Iris pigment epithelial cell (primary cell): Measurements from ENCODE around the gene FAF1.

ENCODE experiments used
- DNase-seq: peaks from one replicate; pipeline ENCODE4 v3.0.0-alpha.2; 2011; ENCODE audit warnings: low read depth

The FAF1 gene

DNA sequence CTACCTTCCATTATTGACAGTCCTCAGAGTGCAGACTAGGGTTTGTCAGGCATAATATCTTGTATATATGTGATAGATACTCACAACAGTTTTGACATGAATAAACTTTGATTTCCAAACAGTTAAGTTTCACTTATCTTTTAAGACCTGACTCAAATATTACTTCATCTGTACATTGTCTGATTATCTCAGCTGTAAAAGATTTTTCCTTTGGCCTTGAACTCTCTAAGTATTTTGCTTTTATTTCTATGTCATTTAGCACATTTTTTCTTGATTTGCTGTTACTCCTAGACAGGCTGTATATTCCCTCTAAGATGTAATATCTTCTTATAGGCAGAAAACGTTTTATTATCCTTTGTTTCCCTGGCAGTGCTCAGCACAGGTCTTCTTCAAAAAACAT lies 471.2 kb downstream of the FAF1 start:
- peak; percentile 67 for DNase-seq

DNA sequence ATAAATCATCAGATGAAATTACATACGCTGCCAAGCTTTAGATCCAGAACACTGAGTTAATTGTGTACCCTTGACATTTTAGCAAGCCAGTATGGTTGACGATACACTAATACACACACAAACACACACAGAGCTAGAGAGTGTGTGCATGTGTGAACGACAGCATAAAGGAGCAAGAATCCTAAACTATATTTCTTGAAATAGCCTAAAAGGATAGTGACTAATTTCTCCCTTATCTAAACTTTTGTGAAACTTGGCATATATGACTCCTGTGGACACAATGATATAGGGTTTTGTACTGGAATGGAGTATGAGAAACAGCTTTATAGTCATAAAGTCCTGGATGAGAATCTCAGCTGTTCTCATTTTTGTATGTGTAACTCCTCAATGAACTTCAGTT lies 471.7 kb downstream of the FAF1 start:
- peak; percentile 24 for DNase-seq

DNA sequence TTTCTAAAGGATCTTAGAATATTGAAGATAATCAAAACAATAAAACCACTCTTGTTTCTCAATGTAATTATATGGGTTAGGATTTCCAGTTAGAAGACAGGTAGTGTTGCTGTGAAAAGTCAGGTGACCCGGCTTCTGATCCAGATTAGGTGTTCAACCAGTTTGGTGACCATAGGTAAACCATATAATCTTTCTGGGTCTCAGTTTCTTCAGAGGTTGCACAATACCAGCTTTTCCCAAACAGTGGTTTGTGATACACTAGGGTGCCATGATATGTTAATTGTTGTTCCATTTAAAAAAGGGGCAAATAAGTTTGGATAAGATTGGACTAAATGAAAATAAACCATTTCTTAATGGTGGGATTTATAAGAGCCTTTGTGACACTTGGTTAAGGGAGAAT lies 472.3 kb downstream of the FAF1 start:
- DNase-seq, result no peak

DNA sequence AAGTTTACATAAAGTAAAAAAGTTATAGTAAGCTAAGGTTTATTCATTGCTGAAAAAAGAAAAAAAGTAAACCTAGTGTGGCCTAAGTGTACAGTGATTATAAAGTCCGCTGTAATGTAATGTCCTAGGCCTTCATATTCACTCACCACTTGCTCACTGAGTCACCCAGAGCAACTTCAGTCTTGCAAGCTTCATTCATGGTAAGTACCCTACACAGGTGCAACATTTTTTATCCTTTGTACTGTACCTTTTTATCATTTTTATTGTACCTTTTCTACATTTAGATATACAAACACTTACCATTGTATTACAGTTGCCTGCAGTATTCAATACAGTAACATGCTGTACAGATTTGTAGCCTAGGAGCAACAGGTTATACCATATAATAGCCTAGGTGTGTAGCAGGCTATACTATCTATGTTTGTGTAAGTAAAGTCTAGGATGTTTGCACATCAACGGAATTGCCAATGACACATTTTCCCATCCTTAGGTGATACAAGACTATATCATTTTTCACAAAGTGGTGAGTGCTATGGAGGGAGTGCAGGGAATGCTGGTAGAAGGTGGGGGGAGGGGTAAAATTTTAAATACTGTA lies 478.8 kb downstream of the FAF1 start:
- no peak for DNase-seq

DNA sequence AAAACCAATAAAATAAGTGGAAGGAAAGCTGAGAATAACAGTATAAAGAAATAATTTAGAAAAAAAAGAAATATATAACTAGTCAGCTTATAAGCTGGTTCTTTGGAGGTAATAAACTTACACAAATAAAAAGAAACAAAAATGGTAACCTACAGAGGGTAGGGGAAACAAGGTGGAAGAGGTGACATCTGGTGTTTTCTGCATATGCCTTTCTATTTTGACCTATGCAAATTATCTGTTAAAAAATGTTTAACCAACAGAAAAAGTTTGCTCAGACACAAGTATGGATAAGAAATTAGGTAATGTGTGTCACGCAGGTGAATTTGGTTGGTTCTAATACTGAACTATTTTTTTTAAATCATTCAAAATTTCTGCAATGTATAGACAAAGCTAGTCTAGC lies 483.3 kb downstream of the FAF1 start:
- no peak for DNase-seq

DNA sequence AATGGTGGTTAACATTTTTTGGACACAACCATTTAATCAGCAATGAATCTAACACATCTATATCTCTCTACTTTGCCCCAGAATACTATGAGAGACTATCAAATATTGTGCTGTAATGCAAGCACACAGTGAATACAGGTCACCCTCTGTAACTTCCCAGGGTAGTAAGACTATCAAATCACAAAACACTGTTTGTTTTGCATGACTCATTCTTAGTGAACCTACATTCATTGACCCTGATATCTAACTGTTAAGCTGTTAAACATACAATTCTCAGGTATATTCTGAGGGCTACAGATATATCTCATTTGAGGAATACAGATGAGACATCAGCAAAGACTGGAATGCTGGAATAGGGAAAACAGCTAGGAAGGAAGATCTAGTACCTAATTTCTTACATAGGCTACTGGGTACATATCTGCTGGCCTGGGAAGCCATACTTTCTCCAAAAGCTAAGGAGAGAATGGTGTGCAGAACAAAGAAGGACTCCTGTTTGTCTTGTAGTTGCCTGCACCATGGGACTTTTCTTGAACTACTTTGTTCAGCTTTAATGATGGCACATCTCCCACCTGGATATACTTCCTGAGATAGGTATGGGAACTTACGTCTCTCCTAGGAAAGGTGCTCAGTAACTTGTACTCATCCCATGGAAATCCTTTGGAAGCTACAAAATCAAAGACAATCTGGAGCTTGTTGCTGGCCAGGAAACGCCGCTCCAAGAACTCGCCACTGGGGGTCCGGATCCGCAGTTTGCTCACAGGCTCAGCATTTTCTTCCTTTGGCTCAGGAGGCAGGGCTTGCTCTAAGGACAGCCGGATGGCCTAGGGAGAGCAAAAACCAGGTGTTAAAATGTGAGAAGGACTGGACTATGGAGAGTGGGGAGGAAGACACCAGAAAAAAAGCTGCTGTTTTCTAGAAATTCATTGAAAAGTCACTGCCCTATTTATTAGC lies 484.9 kb downstream of the FAF1 start:
- peak; percentile 63 for DNase-seq

DNA sequence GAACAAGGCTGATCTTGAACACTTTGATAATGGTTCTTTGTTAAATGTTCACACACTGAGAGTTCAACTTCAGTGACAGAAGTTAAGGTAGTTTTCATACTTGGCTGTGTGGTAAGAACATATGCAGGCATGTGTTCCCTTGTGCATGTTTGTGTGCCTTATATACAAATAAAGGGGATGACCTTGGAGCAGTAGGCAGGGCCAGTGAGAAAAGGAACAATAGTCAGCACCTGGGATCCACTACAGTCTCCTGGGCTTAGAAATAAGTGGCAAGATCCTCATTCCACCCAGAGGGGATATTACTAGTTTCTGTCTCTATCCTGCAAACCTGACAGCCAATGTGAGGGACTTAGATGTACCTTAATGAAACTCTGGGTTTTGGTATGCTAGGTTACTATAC lies 486.6 kb downstream of the FAF1 start:
- no peak for DNase-seq

DNA sequence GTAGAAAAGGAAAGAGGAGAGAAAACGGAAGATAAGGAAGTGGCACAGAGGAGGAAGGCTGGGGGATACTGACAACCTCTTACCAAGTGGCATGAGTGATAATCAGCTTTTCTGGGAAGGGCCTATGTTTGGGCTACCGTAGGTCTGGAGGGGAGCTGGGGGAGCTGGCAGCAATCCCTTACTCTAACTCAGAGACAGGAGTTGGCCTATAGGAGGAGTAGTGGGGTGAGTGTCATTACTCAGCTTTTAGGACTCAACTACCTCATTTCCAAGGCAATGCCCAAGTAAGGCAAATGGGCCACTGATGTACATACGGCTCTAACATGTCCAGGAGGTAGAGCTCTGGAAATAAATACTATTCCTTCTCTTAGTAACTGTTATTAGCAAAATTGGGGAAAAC lies 488.1 kb downstream of the FAF1 start:
- DNase-seq, result no peak

DNA sequence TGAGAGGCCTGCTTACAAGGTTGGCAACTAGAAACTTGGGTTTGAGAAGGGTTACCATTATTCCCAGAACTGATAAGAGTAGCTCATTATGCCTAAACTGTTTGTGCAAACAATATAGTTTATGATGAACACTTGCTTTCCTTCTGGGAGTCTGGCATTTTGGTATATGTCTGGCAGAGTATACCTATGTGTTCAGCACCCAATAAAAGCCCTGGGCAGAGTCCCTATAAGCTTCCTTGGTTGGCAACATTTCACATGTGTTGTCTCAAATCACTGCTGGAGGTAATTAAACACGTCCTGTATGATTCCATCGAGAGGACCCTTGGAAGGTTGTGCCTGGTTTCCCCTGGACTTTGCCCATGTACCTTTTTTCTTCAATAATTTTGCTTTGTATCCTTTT lies 497.1 kb downstream of the FAF1 start:
- DNase-seq, result no peak

DNA sequence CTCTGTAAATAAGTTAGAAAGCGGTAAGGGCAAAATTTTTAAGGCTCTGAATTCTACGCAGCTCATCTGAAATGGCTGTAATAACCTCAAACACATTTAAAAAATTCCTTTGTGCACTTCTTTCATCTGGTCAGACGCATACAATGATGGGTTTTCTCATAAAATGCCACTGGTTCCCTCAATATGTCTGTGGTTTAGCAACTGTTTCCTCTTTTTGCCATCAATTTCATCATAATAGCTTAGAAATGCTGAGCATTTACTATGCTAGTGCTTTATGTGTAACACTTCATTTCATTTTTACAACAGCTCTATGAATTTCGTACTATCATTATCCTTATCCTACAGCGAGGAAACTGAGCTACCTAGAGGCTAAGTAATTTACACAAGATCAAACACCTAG lies 501.6 kb downstream of the FAF1 start:
- DNase-seq, result peak; percentile 4

DNA sequence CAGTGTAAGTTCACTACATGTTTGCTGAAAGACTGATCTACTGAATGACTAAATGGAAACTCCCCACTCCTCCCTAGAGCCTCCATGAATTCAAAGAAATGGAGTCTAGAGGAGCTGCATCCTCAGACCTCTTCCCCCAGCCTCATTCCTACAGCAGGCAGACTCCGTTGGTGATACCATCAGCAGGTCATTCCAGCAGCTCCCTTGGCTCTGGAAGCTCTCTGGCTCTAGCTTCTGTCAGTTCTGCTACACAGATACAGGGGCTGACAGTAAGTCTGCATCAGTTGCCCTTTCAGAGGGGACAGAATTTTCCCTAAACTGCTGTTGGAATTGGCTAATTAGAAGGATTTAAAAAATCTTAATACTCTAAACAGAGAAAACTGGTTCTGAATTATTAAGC lies 505.2 kb downstream of the FAF1 start:
- no peak for DNase-seq

DNA sequence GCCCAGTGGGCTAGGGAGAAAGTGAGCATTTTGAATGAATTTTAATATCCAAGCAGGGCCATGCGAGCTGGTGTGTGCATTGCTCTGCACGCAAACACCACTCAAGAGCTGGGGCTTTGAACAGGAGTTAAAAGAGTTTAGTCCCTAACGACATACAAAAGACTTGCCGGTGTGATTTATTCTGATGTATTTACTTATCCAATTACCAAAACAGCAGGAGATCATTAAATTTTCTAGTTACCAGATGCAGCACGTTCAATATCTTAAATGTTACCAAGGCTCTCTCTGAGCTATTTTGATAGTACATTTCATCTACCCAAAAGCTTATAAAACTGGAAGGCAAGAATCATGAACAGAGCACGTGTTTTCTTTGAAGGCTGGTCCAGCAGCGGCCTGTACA lies 506.8 kb downstream of the FAF1 start:
- DNase-seq, result no peak

DNA sequence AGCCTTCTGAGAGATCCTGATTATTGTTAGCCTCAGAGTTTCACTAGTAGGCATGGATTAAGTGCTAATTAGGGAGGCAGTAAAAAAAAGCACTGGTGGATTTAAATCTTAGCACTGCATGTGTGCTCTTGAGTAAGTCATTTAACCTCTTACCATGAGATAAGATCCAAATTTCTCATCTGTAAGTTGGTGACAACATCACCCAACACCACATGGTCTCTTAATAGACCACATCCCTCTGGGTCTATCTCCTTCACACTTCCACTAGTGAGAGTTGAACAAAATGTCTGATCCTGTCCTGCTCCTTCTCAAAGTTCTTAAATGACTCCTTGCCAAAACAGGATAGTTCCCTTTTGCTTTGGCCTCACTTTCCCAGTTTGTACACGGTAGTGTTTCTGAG lies 507.4 kb downstream of the FAF1 start:
- DNase-seq, result no peak

DNA sequence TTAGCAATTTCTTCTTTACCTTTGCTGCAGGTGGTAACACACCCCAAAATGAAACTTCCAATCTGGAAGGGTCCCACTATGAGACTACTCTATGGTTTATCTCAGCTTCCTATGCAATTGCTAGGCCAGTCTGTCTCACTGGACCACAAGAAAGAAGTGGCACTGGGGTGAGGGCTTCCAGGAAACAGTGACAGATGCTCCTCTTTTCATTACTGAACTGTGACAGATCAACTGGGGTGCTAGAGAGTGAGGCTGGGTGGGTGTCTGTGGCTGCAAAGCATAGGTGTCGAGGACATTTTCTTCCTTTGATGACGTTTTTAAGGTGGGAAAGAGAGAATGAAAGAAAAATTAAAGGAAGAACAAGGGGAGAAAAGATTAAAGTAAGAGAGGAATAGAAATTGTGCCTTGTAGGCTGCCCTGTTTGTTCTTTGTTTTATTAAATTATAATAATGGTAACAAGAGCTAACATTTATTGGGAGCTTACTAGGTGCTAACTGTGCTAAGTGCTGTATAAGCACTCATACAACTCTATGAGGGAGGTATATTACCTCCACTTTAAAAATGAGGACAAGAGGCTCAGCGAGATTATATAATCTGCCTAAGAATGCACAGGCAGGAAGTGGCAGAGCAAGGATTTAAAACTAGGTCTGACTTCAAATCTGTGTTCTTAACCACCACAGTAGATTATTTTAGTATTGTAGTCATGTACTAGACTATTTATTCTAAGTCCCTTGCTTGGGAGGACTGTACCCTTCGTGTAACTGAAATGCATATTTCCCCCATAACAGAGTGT lies 509.0 kb downstream of the FAF1 start:
- no peak for DNase-seq

DNA sequence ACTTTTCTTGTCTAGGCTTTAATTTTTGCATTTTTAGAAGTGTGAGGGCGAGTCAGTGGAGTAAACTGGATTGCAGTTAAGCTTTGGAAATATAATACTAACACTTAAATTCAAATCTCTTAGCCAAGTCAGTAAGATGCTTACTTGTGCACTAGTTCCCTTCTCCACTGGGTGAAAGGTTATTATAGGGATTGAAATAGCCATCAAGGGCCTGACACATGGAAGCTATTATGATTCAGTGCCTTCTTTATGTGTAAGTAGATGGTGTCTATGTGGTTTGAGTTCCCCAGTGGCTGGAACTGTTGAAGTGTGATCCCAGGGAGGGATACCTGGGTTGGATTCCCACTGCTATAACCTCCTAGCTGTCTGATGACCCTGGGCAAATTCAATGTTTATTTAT lies 512.1 kb downstream of the FAF1 start:
- DNase-seq, result no peak

DNA sequence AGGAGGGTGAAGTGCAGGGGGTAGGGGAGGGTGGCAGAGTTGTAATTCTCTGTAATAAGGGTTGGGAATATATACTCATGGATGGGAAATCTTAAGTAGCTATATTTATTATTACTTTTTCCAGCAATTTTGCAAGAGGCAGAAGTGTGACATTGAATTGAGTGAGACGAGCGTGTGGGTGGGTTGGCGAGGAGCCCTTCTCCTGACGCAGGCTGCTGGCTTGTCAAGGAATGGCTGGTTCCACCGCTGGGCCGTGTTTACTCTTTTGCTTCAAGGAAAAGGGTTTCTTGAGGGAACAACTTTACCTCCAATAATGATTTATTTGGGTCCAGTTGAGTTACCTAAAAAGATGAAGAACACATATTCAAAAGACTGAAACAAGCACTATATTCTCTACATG lies 518.9 kb downstream of the FAF1 start:
- DNase-seq, result no peak

DNA sequence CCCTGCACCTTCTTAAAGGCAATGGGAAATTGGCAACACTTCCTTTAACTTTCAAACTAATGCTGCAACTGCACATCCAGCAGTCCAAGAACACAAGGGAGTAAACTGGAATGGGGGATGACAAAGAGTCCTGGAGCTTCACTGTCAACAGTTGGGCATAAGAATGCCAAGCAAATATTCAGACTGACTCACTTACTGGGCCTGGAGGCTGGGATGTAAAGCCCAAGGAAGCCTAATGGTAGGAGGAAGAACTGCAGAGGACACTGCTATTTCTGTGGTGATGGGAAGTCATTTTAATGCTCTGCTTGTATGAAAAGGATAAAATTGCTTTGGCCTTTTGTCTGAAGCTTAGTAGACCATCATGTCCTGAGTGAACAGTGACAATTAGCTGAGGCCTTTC lies 521.1 kb downstream of the FAF1 start:
- DNase-seq, result no peak

DNA sequence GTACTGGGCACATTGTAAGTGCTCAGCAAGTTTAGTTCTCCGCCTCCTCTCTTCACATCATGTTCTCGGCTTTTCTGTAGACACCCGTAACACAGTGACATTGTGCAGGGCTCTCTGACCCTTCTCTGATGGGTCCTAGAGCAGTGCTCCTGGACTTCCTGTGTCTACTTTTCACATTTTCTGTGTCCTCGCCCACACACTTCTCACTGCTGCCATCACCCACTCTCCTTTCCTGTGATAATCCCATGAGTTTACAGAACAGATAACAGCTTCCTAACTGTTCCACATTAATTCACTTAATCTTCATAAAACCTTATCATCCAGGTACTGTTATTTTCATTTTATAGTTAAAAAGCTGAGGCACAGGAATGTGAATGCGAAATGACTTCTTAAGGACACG lies 523.6 kb downstream of the FAF1 start:
- DNase-seq, result no peak

DNA sequence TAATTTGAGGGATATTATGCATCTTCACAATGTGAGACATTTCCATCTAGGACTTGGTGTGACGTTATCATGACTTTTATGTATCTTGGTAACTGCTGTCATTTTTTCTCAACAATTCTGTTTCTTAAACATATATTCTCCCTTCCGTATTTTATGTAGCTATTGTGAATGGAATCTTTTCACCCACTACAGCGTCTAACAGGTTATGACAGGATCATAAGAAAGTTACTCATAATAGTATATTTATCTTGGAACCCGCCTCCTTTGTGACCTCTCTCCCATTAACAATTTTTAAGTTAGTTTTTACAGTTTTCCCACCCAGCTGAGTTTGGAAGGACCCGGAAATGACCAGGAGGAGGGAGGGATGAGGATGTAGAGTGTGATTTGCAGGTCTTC lies 530.1 kb downstream of the FAF1 start:
- no peak for DNase-seq

DNA sequence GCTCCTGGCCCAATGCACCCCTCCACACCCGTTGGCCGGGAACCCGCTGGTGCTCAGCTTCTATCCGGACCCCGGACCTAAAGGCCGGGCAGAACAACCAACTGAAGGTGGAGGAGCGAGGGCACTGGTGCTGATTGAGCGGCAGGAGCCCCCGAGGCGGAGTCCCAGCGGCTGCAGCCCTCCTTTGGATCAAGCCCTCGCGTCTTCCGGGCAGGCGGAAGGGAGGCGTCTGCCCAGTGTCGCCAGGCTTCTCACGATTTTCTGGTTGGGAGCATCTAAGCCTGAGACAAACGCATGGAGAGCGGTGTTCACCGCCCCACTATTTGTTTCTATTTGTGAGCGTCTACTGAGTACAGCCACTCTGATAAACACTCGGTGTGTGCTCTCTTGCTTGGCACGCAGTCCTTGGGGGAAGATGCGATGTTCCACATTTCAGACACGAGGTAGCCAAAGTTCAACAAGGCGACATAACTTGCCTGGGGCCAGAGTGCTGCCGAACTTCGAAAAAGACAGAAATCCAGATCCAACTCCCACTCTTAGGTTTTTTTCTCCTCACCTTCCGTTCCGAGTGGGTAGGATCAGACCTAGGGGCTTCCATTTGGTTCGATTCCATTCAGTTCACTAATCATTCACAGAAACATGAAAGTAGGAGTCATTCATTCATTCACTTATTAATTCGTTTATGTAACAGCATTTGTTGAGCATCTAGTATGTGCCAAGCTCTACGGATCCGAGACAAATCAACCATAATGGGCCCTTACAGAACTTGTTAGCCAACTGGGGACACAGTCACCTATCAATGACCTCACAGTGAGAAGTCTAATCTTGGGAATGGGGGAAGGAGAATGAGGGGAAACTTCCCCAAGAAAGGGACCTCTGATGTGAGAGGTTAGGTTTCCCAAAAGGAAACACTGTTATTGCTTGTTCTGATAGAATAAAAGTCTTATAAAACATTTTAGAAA lies 532.0 kb downstream of the FAF1 start:
- DNase-seq, result no peak

DNA sequence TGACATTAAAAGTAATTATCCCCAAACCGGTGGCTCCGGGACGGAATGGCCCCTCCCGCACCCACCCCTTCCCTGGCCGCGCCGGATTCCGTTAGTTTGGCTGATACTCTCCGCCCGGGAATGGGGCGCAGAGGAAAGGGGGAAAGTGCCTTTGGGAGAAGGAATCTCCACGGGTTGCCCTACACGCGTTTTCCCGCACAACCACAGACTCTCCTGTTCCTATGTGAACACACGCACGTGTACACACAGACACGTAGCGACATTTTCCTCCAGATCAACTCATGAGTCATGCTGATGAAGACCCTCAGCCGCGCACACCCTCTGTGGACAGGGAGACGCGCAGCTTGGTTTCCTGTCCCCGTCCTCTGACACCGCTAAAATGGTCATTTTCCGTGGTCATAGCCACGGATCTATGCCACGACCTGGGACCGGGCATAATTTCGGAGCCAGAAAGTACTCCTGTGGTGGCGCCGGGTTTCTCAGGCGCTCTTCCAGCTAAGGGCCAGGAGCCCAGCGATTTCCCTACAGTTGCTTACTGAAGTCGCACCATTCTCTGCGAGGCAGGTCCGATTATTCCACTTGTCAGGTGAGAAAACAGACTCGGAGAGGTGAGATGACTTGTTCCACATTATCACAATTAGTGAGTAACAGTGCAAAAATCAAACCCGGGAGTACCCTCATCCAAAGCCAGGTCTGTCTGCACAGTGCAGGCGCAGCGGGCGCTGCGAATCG lies 532.8 kb downstream of the FAF1 start:
- DNase-seq, result no peak
